Erythroblast (primary cell): ENCODE results near the gene LYSMD1.
A peak's percentile ranks its signal among the peaks of the same experiment; 100 is the strongest.

Experiments
- DNase-seq, 2 experiments: peaks; one replicate each; lab custom pipeline; 2025; lab: John Stamatoyannopoulos, UW
- GATA1 ChIP-seq: IDR thresholded peaks from 2 replicates; pipeline ENCODE4 v1.6.1; 2011; ENCODE audit warnings: low read depth, mild to moderate bottlenecking, control low read depth, low read length, moderate library complexity
- POLR2A ChIP-seq: IDR thresholded peaks from 2 replicates; pipeline ENCODE4 v1.6.1; 2011; ENCODE audit warnings: mild to moderate bottlenecking, low read length

Gene LYSMD1

GRCh38 chr1:151142411-151143056, 23.2 kb downstream of the LYSMD1 start:
- no peak for DNase-seq
- TF ChIP-seq POLR2A (no peak), GATA1 (no peak)

GRCh38 chr1:151137789-151138188, 27.9 kb downstream of the LYSMD1 start:
- no peak for DNase-seq
- no peak for TF ChIP-seq POLR2A
- no peak for TF ChIP-seq GATA1

GRCh38 chr1:151135433-151136385, 30.0 kb downstream of the LYSMD1 start:
- TF ChIP-seq GATA1, result no peak

GRCh38 chr1:151134991-151135390, 30.7 kb downstream of the LYSMD1 start:
- TF ChIP-seq GATA1 (no peak), POLR2A (no peak)
- DNase-seq, result no peak

More at GRCh38 chr1:151135433-151136385, 30.0 kb downstream of the LYSMD1 start:
- no peak for DNase-seq

GRCh38 chr1:151134396-151134795, 31.3 kb downstream of the LYSMD1 start:
- TF ChIP-seq POLR2A, result no peak
- no peak for TF ChIP-seq GATA1
- DNase-seq, result no peak

- TF ChIP-seq POLR2A, result no peak
- no peak for TF ChIP-seq GATA1
- no peak for DNase-seq
Observed at GRCh38 chr1:151133018-151133806, 32.5 kb downstream of the LYSMD1 start.

GRCh38 chr1:151132335-151133017, 33.2 kb downstream of the LYSMD1 start:
- TF ChIP-seq GATA1, result no peak
- DNase-seq, result no peak

- no peak for DNase-seq
- TF ChIP-seq GATA1 (no peak), POLR2A (no peak)
Observed at GRCh38 chr1:151131701-151132334, 33.9 kb downstream of the LYSMD1 start.

- DNase-seq, result peak; percentile 73 to 84
- TF ChIP-seq GATA1 (no peak), POLR2A (no peak)
Observed at GRCh38 chr1:151130987-151131586, 34.6 kb downstream of the LYSMD1 start.

- no peak for DNase-seq
Observed at GRCh38 chr1:151128800-151129199, 36.9 kb downstream of the LYSMD1 start.

GRCh38 chr1:151124763-151125403, 40.8 kb downstream of the LYSMD1 start:
- TF ChIP-seq POLR2A, result no peak
- no peak for TF ChIP-seq GATA1
- DNase-seq, result no peak

More at GRCh38 chr1:151128800-151129199, 36.9 kb downstream of the LYSMD1 start:
- TF ChIP-seq POLR2A, result no peak
- TF ChIP-seq GATA1, result no peak

- no peak for DNase-seq
- TF ChIP-seq POLR2A (no peak), GATA1 (no peak)
Observed at GRCh38 chr1:151113877-151114276, 51.8 kb downstream of the LYSMD1 start.
